Skeletal muscle satellite cell (primary cell): ENCODE results near the gene FBLN1.

Experiments used
- H3K27me3 ChIP-seq: 2 replicates; pipeline ENCODE4 v1.7.0; 2013; ENCODE audit warnings: low read length; ENCODE audit not compliant: control insufficient read depth, insufficient read depth
- H3K36me3 ChIP-seq: 2 replicates; pipeline ENCODE4 v1.7.0; 2013; ENCODE audit warnings: mild to moderate bottlenecking, control low read depth, low read length; ENCODE audit not compliant: insufficient read depth
- H3K4me1 ChIP-seq: 2 replicates; pipeline ENCODE4 v1.7.0; 2013; ENCODE audit warnings: low read length; ENCODE audit not compliant: control insufficient read depth, insufficient read depth
- H3K4me2 ChIP-seq: 2 replicates; pipeline ENCODE4 v1.7.0; 2013; ENCODE audit warnings: mild to moderate bottlenecking, low read length
- H3K4me3 ChIP-seq: 2 replicates; pipeline ENCODE4 v1.7.0; 2013; ENCODE audit warnings: low read length
- H3K9ac ChIP-seq: 2 replicates; pipeline ENCODE4 v1.7.0; 2013; ENCODE audit warnings: mild to moderate bottlenecking, low read depth, low read length, moderate library complexity
- H3K9me3 ChIP-seq: replicated peaks from 2 replicates; pipeline ENCODE4 v1.7.0; 2013; ENCODE audit warnings: mild to moderate bottlenecking, control low read depth, low read length

FBLN1 gene

DNA sequence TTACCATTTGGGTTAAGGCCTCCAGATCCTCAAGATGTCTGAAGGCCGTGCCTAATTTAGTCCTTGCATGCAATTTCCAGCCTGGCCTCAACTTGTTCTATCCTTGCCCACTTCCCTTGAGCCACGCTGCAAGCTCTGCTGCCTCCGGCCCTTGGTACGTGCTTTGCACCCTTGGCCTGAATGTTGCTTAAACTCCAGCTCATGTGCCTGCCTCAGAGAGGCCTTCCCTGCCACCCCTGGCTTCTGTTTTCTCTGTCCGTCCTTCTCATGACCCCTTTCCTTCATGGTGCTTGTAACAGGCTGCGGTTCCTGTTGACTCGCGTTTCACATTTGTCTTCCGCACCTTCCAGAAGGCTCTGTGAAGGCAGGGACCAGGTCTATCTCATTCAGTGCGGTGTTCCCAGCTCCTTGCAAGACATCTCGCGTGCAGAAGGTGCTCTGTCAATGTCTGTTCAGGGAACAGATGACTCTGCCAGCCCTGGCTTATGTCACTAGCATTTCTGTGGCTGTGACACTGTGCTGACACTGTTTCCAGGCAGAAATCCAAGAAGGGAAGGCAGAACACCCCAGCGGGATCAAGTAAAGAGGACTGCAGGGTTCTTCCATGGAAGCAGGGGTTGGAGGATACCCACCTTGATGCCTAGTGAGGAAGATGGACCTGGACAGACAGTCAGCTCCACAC, 61.8 kb downstream of the FBLN1 start:
- Histone ChIP-seq H3K9ac (no peak overlapping the region), H3K4me1 (no peaks in the 10 kb centered on the region)

DNA sequence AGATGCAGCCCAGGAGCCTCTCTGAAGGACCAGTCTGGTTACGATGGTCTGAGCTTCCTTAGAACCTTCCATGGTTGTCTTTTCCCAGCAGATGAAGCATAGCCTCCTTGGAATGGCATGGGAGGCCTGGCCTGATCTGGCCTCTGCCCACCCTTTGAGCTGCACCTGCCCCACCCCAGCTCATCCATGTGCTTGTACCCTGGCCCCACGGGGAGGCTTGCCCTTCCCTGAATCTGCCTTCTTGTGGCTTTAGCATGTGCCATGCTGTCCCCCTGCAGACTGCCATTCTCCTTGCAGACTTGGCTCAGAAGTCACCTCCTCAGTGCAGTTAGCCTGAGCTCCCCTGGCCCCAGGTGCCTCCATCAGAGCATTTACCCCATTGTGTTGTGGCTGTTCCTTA, 62.5 kb downstream of the FBLN1 start:
- Histone ChIP-seq H3K4me3 (no peak overlapping the region), H3K4me2 (no peak overlapping the region), H3K36me3 (no peaks in the 10 kb centered on the region), H3K9me3 (peaks cover 4% of the 10 kb centered on the region), H3K4me1 (no peaks in the 10 kb centered on the region), H3K27me3 (no peaks in the 10 kb centered on the region), H3K9ac (no peak overlapping the region)

More for the DNA sequence above, 61.8 kb downstream of the FBLN1 start:
- peaks cover 4% of the 10 kb centered on the region for H3K9me3 ChIP-seq
- H3K4me2 ChIP-seq = no peak overlapping the region
- H3K36me3 ChIP-seq = no peaks in the 10 kb centered on the region
- no peak overlapping the region for H3K4me3 ChIP-seq
- no peaks in the 10 kb centered on the region for H3K27me3 ChIP-seq

DNA sequence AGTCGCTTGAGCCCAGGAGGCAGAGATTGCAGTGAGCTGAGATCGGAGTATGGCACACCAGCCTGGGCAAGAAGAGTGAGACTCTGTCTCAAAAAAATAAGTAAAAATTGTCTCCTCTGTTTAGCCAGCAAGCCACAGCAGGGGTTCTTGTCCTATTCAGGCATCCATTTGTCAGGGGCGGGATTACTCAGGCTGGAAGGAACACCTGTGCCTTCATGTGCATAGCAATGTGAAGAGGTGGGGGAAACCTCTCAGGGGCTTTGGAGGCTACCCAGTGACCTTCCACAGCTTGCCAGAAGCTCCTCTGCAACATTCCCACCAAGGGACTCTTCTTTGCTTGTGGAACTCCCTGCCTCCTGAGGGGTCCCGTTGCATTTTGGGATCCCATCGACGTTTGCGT, 63.3 kb downstream of the FBLN1 start:
- H3K27me3 ChIP-seq = no peaks in the 10 kb centered on the region
- H3K4me1 ChIP-seq = no peaks in the 10 kb centered on the region
- H3K9me3 ChIP-seq = no peaks in the 10 kb centered on the region
- no peak overlapping the region for H3K9ac ChIP-seq
- H3K4me3 ChIP-seq = no peak overlapping the region
- H3K36me3 ChIP-seq = no peaks in the 10 kb centered on the region
- H3K4me2 ChIP-seq = no peak overlapping the region

DNA sequence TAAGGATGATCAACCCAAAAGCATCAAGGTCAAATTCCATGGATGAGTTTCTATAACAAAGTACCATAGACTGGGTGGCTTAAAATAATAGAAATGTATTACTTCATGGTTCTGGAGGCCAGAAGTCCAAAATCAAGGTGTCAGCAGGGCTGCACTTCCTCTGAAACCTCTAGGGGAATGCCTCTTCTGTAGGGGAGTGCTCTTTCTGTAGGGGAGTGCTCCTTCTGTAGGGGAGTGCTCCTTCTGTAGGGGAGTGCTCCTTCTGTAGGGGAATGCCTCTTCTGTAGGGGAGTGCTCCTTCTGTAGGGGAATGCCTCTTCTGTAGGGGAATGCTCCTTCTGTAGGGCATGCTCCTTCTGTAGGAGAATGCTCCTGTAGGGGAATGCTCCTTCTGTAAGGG, 65.5 kb downstream of the FBLN1 start:
- no peaks in the 10 kb centered on the region for H3K27me3 ChIP-seq
- H3K9ac ChIP-seq = no peak overlapping the region
- no peaks in the 10 kb centered on the region for H3K36me3 ChIP-seq
- H3K4me3 ChIP-seq = no peak overlapping the region
- H3K4me1 ChIP-seq = no peaks in the 10 kb centered on the region
- H3K9me3 ChIP-seq = no peaks in the 10 kb centered on the region
- H3K4me2 ChIP-seq = no peak overlapping the region

DNA sequence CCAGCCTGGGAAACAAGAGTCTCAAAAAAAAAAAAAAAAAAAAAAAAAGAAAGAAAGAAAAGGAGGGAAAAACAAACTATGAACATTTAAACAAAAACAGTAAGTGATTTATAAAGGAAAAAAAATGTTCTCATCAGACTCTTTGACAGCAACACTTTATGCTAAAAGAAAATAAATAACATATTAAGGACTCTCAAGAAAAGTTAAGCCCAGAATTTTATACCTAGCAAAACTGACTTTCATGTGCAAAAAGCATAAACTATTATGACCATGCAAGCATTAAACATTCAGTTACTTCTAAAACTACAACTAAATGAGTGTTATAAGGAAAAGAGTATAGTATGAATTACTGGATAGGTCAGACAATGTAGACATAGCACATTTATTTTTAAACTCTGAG, 68.4 kb downstream of the FBLN1 start:
- no peaks in the 10 kb centered on the region for H3K27me3 ChIP-seq
- H3K9me3 ChIP-seq = no peaks in the 10 kb centered on the region
- no peaks in the 10 kb centered on the region for H3K4me1 ChIP-seq
- no peaks in the 10 kb centered on the region for H3K36me3 ChIP-seq
- no peak overlapping the region for H3K4me2 ChIP-seq
- H3K4me3 ChIP-seq = no peak overlapping the region
- H3K9ac ChIP-seq = no peak overlapping the region

DNA sequence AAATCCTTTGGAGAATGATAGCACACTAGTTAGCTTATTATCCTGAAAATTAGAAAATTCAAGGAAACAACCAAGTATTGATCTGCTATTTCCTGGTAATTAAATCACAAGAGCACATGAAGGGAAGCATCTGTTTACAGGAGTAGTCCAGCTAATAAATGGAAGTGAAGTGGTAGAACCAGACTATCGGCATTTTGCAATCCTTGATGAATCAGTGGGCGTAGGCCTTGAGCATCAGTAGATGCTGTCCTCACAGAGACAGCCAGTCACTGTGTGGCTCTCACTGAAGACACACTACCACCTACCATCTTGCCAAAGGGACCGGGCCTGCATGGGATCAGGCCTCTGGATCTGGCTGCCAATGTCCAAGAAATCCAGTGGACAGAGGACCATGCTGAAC, 69.8 kb downstream of the FBLN1 start:
- Histone ChIP-seq H3K27me3 (no peaks in the 10 kb centered on the region), H3K36me3 (no peaks in the 10 kb centered on the region), H3K4me2 (no peak overlapping the region), H3K9me3 (no peaks in the 10 kb centered on the region), H3K4me1 (no peaks in the 10 kb centered on the region), H3K9ac (no peak overlapping the region), H3K4me3 (no peak overlapping the region)

DNA sequence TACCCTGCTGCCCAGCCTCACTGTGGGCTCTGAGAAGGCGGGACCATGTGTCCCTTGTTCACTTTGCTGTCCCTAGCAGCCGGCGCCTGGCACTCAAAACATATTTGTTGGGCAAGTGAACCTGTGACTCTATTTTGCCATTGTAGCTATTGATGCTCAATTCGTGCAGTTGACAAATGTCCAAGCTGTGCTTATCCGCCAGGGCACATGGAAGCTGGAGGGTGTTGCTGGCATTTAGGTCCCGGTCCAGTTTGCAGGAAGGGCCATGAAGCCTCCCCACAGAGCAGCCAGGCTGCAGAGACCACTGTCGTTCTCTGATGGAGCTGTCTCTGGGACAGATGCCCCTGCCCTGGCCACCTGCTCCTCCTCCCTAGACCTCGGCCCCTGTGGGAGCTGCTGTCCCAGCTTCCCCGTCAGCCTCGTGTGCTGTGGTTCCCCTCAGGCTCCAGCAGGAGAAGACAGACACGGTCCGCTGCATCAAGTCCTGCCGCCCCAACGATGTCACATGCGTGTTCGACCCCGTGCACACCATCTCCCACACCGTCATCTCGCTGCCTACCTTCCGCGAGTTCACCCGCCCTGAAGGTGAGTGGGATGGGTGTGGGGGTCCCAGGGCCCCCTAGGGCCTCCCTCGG, 71.5 kb downstream of the FBLN1 start:
- Histone ChIP-seq H3K4me1 (no peaks in the 10 kb centered on the region), H3K4me3 (no peak overlapping the region), H3K27me3 (no peaks in the 10 kb centered on the region), H3K4me2 (no peak overlapping the region), H3K36me3 (no peaks in the 10 kb centered on the region), H3K9me3 (no peaks in the 10 kb centered on the region), H3K9ac (no peak overlapping the region)

DNA sequence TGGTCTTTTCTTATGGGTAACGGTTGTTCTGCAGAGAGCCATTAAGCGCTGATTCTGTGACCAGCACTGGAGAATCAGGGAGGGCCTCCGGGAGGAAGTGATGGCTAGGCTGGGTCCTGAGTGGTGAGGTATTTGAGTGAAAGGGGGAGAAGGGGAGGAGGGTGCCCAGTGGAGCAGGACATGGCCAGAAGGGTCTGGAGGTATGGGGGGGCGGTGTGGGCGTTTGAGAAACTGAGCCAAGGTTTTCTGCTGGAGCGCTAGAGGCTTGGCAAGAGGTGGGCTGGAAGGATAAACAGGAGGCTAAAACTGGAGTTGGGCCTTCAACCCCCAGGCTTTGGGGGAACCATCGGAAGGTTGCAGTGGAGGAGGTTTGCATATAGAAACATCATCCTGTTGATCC, 72.5 kb downstream of the FBLN1 start:
- no peak overlapping the region for H3K4me3 ChIP-seq
- H3K4me1 ChIP-seq = no peaks in the 10 kb centered on the region
- no peaks in the 10 kb centered on the region for H3K27me3 ChIP-seq
- H3K9ac ChIP-seq = no peak overlapping the region
- H3K4me2 ChIP-seq = no peak overlapping the region
- H3K9me3 ChIP-seq = no peaks in the 10 kb centered on the region
- no peaks in the 10 kb centered on the region for H3K36me3 ChIP-seq

DNA sequence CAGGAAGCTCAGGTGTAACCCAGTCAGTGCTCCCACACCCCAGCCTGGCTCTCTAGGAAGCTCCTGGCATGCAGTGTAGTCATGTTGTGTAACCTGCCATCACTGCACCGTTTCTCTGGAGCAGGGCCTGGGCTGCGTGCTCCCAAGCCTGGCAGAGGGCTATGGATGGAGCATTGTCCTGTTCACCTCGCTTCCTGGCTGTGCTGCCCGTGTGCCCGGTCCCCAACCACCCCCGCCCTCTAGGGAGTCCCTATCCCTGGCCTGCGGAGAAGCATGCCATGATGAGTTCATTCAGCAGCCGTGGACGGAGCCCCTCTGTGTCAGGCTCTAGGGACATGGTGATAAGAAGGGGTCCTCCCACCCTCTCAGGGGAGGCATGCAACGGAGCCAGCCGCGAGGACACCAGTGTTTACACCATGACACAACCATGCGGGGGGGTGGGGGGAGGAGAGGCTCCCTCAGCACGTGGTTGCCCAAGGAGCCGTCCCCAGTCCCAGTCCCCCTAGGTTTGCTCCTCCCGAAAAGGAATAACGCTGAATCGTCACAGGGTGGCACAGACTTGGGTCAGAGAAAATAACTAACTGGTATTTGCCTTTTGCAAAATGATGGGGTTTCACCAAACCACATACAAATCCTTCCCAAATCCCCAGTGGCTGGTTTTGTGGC, 73.1 kb downstream of the FBLN1 start:
- no peaks in the 10 kb centered on the region for H3K4me1 ChIP-seq
- H3K4me3 ChIP-seq = no peak overlapping the region
- no peak overlapping the region for H3K4me2 ChIP-seq
- no peaks in the 10 kb centered on the region for H3K27me3 ChIP-seq
- H3K9ac ChIP-seq = no peak overlapping the region
- no peaks in the 10 kb centered on the region for H3K36me3 ChIP-seq
- H3K9me3 ChIP-seq = no peaks in the 10 kb centered on the region

DNA sequence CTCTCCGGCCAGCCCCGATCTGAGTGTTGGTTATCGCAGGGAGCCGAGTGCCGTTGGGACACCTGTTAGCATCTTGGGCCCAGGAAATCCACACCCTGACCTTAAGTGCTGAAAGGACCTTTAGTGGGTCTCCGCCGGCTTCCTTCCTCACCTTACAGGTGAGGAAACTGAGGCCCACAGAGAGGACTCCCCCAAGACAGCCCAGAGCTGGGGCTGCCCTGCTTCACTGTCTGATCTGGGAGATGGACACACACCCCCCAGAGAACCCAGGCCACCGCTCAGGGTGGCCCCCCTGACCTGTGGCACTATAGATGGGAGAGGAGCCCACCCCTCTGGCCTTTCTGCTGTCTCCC, 73.6 kb downstream of the FBLN1 start:
- no peak overlapping the region for H3K4me3 ChIP-seq
- no peaks in the 10 kb centered on the region for H3K9me3 ChIP-seq
- no peaks in the 10 kb centered on the region for H3K4me1 ChIP-seq
- no peak overlapping the region for H3K4me2 ChIP-seq
- H3K27me3 ChIP-seq = no peaks in the 10 kb centered on the region
- H3K9ac ChIP-seq = no peak overlapping the region
- no peaks in the 10 kb centered on the region for H3K36me3 ChIP-seq

DNA sequence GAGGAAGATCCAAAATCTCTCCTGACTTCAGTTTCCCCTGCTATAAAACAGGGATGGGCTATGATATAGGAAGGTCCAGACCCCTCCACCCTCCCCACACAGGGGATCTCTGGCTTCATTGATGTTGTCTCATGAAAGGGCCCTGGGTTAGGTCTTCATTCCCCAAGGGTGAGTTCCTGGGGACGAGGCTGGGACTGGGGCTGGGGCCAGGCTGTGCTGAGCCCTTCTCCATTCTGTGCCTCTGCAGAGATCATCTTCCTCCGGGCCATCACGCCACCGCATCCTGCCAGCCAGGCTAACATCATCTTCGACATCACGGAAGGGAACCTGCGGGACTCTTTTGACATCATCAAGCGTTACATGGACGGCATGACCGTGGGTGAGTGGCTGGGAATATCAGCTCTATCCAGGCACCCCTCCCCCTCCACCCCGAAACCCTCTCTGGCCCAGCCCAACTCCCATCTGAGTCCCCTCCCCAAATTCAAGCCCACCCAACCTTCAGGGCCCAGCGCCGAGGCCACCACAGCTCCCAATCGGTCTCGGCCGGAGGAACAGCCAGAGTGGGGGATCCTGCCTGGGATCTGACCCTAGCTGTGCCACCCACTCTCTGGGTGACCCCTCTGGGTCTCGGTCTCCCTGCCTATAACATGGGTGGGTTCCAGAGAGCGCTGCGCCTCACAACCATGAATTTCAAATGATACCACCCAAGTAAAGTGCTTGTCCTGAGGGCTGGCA, 74.2 kb downstream of the FBLN1 start:
- Histone ChIP-seq H3K9ac (no peak overlapping the region), H3K36me3 (no peaks in the 10 kb centered on the region), H3K4me1 (no peaks in the 10 kb centered on the region), H3K27me3 (no peaks in the 10 kb centered on the region), H3K4me3 (no peak overlapping the region), H3K4me2 (no peak overlapping the region), H3K9me3 (no peaks in the 10 kb centered on the region)
